Activated gamma-delta T cell treated with Interleukin-2 at 50 U/mL for 16 hours (primary cell): ENCODE measurements around the gene MRPL23.

Experiments
- DNase-seq: peaks from one replicate; pipeline ENCODE4 v3.0.0-alpha.2; 2020

Gene MRPL23

DNA sequence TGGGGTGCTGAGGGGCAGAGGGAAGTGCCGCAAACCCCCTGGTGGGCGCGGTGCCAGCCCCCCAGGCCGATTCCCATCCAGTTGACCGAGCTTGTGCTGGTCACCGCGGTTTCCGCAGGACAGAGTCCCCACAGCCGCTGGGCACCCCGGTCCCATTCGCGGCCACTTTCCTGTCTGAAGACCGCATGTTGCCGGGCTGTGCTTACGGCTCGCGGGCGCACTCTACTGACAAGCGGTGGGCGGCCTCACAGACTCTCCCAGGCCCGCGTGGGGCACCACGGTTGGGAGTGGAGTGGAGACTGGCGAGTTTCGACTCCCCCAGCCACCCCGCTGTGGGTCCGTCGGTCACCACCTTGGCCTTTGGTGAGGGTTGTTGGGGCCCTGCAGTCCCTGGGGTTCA lies 51.2 kb downstream of the MRPL23 start:
- DNase-seq = no peak

DNA sequence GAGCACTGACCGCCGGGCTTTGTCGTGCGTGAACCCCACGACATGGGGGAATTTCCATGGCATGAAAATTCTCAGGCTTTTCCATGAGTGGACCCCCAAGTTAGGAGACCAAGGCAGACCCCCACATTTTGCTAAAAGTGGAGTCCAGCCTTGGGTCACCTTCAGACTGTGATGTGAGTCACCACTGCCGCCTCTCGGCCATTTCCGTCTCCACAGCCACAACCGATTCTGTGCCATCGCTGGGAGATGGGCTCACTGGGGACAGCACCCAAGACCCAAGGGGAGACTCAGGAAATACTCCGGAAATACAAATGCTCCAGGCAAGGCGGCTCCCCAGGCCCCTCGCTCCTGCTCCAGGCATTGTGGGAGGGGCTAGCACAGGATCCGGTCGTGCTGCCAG lies 51.7 kb downstream of the MRPL23 start:
- no peak for DNase-seq

DNA sequence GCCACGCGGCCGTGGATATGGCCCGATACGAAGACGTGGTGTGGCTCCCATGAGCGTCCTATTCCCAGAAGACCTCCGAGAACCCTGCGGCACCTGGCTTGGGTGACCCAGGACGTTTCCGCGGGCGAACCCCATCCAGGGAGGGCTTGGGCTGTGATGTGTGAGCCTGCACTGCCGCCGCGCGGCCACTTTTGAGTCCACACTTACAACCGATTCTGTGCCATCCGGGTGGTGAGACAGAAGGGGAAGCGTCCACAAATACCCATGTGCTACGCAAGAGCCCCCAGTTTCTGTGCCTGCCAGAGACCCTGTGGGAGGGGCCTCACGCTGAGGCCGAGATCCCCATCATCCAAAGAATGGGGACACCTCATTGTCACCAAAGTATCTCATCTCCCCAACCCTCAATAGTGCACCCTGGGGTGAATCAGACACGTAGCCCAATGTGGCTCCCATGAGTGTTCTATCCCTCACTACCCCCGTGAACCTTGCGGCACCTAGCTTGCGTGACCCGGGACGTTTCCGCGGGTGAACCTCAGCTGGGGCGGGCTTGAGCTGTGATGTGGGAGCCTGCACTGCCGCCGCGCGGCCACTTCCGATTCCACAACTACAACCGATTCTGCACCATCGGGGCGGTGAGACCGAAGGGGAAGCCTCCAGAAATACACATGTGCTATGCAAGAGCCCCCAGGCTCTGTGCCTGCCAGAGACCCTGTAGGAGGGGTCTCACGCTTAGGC lies 55.1 kb downstream of the MRPL23 start:
- DNase-seq = no peak

DNA sequence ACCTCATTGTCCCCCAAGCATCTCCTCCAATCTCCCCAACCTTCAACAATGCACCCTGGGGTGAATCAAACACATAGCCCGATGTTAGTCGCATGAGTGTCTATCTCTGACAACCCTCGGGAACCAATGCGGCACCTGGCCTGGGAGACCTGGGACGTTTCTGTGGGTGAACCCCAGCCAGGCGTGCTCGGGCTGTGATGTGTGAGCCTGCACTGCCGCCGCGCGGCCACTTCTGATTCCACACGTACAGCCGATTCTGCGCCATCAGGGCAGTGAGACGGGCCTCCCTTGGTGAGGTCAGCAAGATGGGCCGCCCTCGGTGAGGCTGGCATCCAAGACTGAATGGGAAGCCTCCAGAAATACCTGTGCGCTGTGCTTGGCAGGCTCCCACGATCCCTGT lies 55.7 kb downstream of the MRPL23 start:
- no peak for DNase-seq

DNA sequence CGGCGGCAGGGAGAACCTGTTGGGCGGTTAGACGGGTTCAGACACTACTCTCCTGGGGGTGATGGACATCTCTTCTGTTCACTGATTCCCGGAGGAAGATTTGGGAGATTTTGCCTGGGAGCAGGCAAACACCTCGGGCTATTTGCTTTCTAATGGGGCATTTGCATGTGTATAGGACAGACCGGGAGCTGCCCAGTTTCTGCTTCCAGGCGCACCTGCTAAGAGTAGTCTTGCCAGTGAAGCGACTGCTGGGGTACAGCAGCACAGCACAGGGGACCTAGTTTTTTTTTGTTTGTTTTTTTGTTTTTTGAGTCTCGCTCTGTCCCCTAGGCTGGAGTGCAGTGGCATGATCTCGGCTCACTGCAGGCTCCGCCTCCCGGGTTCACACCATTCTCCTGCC lies 57.3 kb downstream of the MRPL23 start:
- DNase-seq = no peak
